ENCODE data around the gene USP3. TPM values are rescaled to one million over a fixed set of nuclear protein-coding genes. Genes with fewer than 3 reads are reported as not detected.

The USP3 gene
- total and polyA plus RNA-seq, 9 of the 15 experiments (the other 6 are each of a cell fraction or from before 2014, with no cell fraction given): 17.3 to 54.3 (median 34.8) TPM

DNA sequence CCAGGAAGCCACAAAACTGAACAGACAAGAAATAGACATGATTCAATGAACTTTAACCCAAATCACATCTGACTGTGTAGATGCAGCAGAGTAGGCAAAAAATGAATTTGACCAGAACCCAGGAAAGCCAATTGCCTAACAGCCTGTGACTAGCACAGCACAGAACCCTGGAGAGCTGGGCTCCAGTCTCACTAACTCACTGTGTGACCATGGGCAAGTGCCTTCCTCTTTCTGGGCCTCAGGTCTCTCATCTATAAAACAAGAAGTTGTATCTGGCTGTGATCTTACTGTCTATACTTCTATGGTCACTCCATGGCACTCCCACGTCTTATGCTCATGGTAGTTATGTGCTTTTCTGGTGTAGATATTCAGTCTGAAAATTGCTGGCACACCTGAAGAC is 48.1 kb upstream of the USP3 start:
- no peaks in the 10 kb centered on the region for H3K36me3 ChIP-seq (ENCODE audit: control insufficient read depth, insufficient read depth, low read length)
- no peak overlapping the region for H3K4me2 ChIP-seq (ENCODE audit: insufficient read depth, low read length)
- H2AFZ ChIP-seq (ENCODE audit: low read depth, low read length): no peak overlapping the region
- TF ChIP-seq IFI16 (CRISPR knock-in tag; IDR thresholded peaks at IDR 0.05) (no peak), PRMT5 (CRISPR knock-in tag; IDR thresholded peaks at IDR 0.05) (no peak), SPI1 (IDR thresholded peaks at IDR 0.05; ENCODE audit: borderline replicate concordance, low read depth, low read length) (peak; percentile 31; the same call in 1 of the 2 replicates)
- H3K9me3 ChIP-seq (replicated peaks; ENCODE audit: control insufficient read depth, insufficient read depth, low read depth, low read length): no peaks in the 10 kb centered on the region; the same call in 1 of the 2 replicates
- no peak for ATAC-seq
- H4K20me1 ChIP-seq (replicated peaks; ENCODE audit: control insufficient read depth, insufficient read depth, low read length): no peaks in the 10 kb centered on the region
- no peaks in the 10 kb centered on the region; a peak in 1 of 5 replicates for H3K27me3 ChIP-seq (ENCODE audit: control insufficient read depth in 2 of 2, insufficient read depth in 2 of 2, low read length in 2 of 2)
- in situ Hi-C loops (cut with MboI): loop anchor here (25.0 kb wide), 1 partner anchor 606 kb away; no protein-coding TSS in a partner anchor
- no peak overlapping the region for H3K9ac ChIP-seq (ENCODE audit: insufficient read depth in 1 of 2, low read depth in 2 of 2, low read length in 2 of 2)
- H3K4me1 ChIP-seq (replicated peaks in 1 of 2; ENCODE audit: control insufficient read depth in 2 of 2, insufficient read depth in 2 of 2, low read length in 2 of 2): peaks cover 0 to 3% of the 10 kb centered on the region in 2 experiments; a peak in 2 of 5 replicates
- no peak for DNase-seq (ENCODE audit: extremely low read depth in 1 of 4, low spot score in 3 of 4)
- H3K9me1 ChIP-seq (ENCODE audit: control insufficient read depth, insufficient read depth, low read length): no peaks in the 10 kb centered on the region
- BruUV-seq (replicated peaks): no TSS peak
- FAIRE-seq: no peak
- no peaks in the 10 kb centered on the region for H3K79me2 ChIP-seq (ENCODE audit: control insufficient read depth, insufficient read depth, low read length)
- no peak overlapping the region for H3K27ac ChIP-seq (ENCODE audit: extremely low read depth, low read depth, low read length)
- WGBS (ENCODE audit: insufficient coverage, low coverage, missing lambda C conversion rate): 7% methylated on average over 1 of the region's 1 CpG
- no peak overlapping the region for H3K4me3 ChIP-seq
- POLR2A ChIA-PET: no interaction called here
- intact Hi-C loops (cut with micrococcal nuclease): no loop called here
- CTCF ChIA-PET (ENCODE audit: low intra/inter-chr PET ratio): no interaction called here

DNA sequence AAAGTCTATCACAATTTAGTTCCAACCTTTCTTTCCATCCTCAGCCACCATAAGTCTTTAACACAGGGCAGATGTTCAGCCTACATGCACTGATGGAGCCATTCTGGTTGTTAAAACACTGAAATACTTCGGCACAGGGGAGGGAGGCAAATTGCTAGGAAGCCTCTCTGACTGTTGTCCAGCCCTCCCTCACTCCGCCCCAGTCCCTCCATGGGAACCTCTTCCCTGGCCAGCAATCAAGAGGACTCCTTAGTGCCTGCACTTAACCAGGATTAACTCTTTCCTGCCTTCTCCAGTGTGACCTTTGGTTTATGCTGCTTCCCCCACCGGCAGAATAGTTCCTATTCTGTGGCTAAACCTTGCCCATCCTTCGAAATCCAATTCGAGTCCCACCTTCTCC is 47.0 kb upstream of the USP3 start:
- Histone ChIP-seq H3K9ac (ENCODE audit: insufficient read depth in 1 of 2, low read depth in 2 of 2, low read length in 2 of 2) (no peak overlapping the region), H3K4me3 (no peak overlapping the region), H3K27me3 (ENCODE audit: control insufficient read depth in 2 of 2, insufficient read depth in 2 of 2, low read length in 2 of 2) (no peaks in the 10 kb centered on the region; a peak in 1 of 5 replicates), H3K4me1 (replicated peaks in 1 of 2; ENCODE audit: control insufficient read depth in 2 of 2, insufficient read depth in 2 of 2, low read length in 2 of 2) (peaks cover 0 to 5% of the 10 kb centered on the region in 2 experiments; a peak in 2 of 5 replicates), H3K27ac (ENCODE audit: extremely low read depth, low read depth, low read length) (no peak overlapping the region), H3K9me3 (replicated peaks; ENCODE audit: control insufficient read depth, insufficient read depth, low read depth, low read length) (no peaks in the 10 kb centered on the region; the same call in 1 of the 2 replicates), H3K9me1 (ENCODE audit: control insufficient read depth, insufficient read depth, low read length) (no peaks in the 10 kb centered on the region), H3K36me3 (ENCODE audit: control insufficient read depth, insufficient read depth, low read length) (no peaks in the 10 kb centered on the region), H2AFZ (ENCODE audit: low read depth, low read length) (0 out of 2 replicates have a peak overlapping the region, but pooled peaks have one; percentile 35), H3K79me2 (ENCODE audit: control insufficient read depth, insufficient read depth, low read length) (no peaks in the 10 kb centered on the region), H4K20me1 (replicated peaks; ENCODE audit: control insufficient read depth, insufficient read depth, low read length) (no peaks in the 10 kb centered on the region), H3K4me2 (ENCODE audit: insufficient read depth, low read length) (no peak overlapping the region)
- POLR2A ChIA-PET: no interaction called here
- no peak for ATAC-seq
- in situ Hi-C loops (cut with MboI): loop anchor here (25.0 kb wide), 1 partner anchor 605 kb away; no protein-coding TSS in a partner anchor
- DNase-seq (ENCODE audit: extremely low read depth in 1 of 4, low spot score in 3 of 4): no peak
- intact Hi-C loops (cut with micrococcal nuclease): no loop called here
- no peak for FAIRE-seq
- CTCF ChIA-PET (ENCODE audit: low intra/inter-chr PET ratio): no interaction called here
- BruUV-seq (replicated peaks): no TSS peak
- 22% methylated on average over 5 of the region's 5 CpGs for WGBS (ENCODE audit: insufficient coverage, low coverage, missing lambda C conversion rate)
- TF ChIP-seq CTBP1 (IDR thresholded peaks at IDR 0.05; ENCODE audit: borderline replicate concordance) (no peak), NONO (IDR thresholded peaks at IDR 0.05; ENCODE audit: low read depth in 2 of 2, low read length in 1 of 2) (no peak), CHD2 (IDR thresholded peaks at IDR 0.05; ENCODE audit: low read depth, low read length) (no peak), EHMT2 (IDR thresholded peaks at IDR 0.05) (no peak)
- TF ChIP-seq, protein P1, sequence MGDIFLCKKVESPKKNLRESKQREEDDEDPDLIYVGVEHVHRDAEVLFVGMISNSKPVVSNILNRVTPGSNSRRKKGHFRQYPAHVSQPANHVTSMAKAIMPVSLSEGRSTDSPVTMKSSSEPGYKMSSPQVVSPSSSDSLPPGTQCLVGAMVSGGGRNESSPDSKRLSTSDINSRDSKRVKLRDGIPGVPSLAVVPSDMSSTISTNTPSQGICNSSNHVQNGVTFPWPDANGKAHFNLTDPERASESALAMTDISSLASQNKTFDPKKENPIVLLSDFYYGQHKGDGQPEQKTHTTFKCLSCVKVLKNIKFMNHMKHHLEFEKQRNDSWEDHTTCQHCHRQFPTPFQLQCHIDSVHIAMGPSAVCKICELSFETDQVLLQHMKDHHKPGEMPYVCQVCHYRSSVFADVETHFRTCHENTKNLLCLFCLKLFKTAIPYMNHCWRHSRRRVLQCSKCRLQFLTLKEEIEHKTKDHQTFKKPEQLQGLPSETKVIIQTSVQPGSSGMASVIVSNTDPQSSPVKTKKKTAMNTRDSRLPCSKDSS (IDR thresholded peaks at IDR 0.05; ENCODE audit: low read depth, partially characterized antibody): no peak

All from K562 (cell line).